ENCODE measurements around the gene PTPRD.

The PTPRD gene

GRCh38 chr9:8579661-8580060, 2033.1 kb downstream of the PTPRD start:
- DNase-seq (ENCODE audit: low read depth), result no peak
- TF ChIP-seq, protein P1, sequence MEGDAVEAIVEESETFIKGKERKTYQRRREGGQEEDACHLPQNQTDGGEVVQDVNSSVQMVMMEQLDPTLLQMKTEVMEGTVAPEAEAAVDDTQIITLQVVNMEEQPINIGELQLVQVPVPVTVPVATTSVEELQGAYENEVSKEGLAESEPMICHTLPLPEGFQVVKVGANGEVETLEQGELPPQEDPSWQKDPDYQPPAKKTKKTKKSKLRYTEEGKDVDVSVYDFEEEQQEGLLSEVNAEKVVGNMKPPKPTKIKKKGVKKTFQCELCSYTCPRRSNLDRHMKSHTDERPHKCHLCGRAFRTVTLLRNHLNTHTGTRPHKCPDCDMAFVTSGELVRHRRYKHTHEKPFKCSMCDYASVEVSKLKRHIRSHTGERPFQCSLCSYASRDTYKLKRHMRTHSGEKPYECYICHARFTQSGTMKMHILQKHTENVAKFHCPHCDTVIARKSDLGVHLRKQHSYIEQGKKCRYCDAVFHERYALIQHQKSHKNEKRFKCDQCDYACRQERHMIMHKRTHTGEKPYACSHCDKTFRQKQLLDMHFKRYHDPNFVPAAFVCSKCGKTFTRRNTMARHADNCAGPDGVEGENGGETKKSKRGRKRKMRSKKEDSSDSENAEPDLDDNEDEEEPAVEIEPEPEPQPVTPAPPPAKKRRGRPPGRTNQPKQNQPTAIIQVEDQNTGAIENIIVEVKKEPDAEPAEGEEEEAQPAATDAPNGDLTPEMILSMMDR (conservative IDR thresholded peaks at IDR 0.05; ENCODE audit: low read depth, low read length), result no peak
- no peak overlapping the region for H3K4me3 ChIP-seq (ENCODE audit: low read depth, low read length)

- TF ChIP-seq, protein P1 (conservative IDR thresholded peaks at IDR 0.05; ENCODE audit: low read depth, low read length), result no peak
- H3K4me3 ChIP-seq (ENCODE audit: low read depth, low read length), result no peak overlapping the region
Observed at GRCh38 chr9:8576741-8577140, 2036.1 kb downstream of the PTPRD start.

GRCh38 chr9:8574846-8575245, 2038.0 kb downstream of the PTPRD start:
- no peak overlapping the region for H3K4me3 ChIP-seq (ENCODE audit: low read depth, low read length)
- TF ChIP-seq, protein P1 (conservative IDR thresholded peaks at IDR 0.05; ENCODE audit: low read depth, low read length), result no peak
- no peak for DNase-seq (ENCODE audit: low read depth)

More at GRCh38 chr9:8576741-8577140, 2036.1 kb downstream of the PTPRD start:
- DNase-seq (ENCODE audit: low read depth), result no peak

- no peak for DNase-seq (ENCODE audit: low read depth)
- TF ChIP-seq, protein P1 (conservative IDR thresholded peaks at IDR 0.05; ENCODE audit: low read depth, low read length), result no peak
- no peak overlapping the region for H3K4me3 ChIP-seq (ENCODE audit: low read depth, low read length)
Observed at GRCh38 chr9:8572209-8572608, 2040.6 kb downstream of the PTPRD start.

DNA sequence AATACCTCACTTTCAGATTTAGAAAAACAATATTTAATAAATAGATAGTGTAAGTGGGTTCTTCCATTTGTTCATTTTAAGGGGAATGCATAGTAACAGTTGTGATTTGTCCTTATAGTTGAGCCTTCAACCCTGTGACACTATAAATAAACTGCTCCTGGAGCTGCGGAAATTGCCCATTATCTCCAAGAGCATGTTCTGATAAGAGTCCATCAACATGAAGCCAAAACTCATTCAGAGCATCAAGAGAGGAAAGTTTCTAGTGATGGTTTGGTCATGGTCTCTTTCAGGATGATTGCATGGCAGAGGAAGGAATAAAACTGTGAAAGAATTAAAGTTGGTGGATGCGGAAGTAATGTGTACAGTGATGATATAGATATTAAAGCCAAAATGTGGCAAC, 2041.2 kb downstream of the PTPRD start:
- TF ChIP-seq, protein P1 (conservative IDR thresholded peaks at IDR 0.05; ENCODE audit: low read depth, low read length), result no peak
- DNase-seq (ENCODE audit: low read depth), result no peak
- H3K4me3 ChIP-seq (ENCODE audit: low read depth, low read length), result no peak overlapping the region

GRCh38 chr9:8570776-8571175, 2042.0 kb downstream of the PTPRD start:
- TF ChIP-seq, protein P1 (conservative IDR thresholded peaks at IDR 0.05; ENCODE audit: low read depth, low read length), result no peak
- no peak for DNase-seq (ENCODE audit: low read depth)
- H3K4me3 ChIP-seq (ENCODE audit: low read depth, low read length), result no peak overlapping the region

- TF ChIP-seq, protein P1 (conservative IDR thresholded peaks at IDR 0.05; ENCODE audit: low read depth, low read length), result no peak
Observed at GRCh38 chr9:8569823-8570222, 2043.0 kb downstream of the PTPRD start.

More at GRCh38 chr9:8569823-8570222, 2043.0 kb downstream of the PTPRD start:
- DNase-seq (ENCODE audit: low read depth), result no peak
- no peak overlapping the region for H3K4me3 ChIP-seq (ENCODE audit: low read depth, low read length)

Measured in choroid plexus epithelial cell (primary cell).